Putamen (tissue), 1 donor: Measurements from ENCODE around the gene HMGXB4.

ENCODE experiments used
- DNase-seq: peaks from one replicate; pipeline ENCODE4 v3.0.0-alpha.2; 2016; ENCODE audit warnings: low spot score

HMGXB4 gene

DNA sequence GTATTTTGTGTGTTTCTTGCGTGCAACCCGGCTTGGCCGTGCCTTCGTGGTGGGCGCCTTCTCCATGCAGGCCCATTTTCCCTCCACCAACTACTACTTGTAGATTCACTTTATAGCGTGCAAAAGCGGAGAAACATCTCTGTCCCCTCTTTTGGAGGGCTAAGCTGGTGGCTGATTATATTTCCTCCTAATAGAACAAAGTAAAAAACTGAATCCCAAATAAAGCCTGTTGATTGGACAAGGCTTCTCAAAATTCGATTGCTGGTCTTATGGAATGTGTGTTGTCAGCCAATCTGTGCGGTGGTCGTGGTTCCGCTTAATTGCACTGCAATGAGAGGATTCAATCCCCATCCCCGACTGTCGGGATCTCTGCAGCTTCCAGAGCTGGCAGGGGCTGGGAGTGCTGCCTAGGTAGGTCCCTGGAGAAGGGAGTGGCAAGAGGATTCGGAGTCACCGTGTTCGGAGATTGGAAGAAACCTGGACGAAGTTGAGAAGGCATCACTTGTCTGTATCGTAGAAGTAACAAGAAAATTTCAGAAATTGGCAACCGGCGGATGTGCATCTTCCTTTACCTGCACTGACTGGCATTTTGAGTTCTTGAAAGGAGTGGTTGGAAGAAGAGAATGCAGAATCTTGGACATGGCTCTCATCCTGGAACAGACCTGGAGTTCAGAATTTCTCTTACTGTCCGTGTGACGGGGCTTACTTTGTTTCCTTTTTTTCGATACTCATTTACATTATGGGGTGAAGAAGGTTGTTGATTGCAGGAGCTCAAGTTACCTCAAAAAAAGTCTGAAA is 1.1 kb downstream of the HMGXB4 start:
- no peak for DNase-seq

- no peak for DNase-seq
Measured at GRCh38 chr22:35264986-35265385, 7.7 kb downstream of the HMGXB4 start.

GRCh38 chr22:35266277-35266676 is 9.0 kb downstream of the HMGXB4 start:
- no peak for DNase-seq

DNA sequence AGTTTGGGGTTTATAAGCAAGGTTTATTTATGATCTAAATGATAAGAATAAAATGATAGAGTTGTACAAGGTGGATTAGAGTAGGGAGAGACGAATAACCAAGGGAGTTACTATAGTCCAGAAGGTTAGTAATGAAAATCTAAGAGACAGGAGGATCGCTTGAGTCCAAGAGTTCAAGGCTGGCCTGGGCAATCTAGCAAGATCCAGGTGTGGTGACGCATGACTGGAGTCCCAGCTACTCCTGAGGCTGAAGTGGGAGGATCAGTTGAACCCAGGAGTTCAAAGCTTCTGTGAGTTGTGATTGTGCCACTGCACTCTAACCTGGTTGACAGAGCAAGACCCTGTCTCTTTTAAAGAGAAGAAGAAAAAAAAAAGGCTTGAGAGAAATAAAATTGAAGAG is 12.3 kb downstream of the HMGXB4 start:
- no peak for DNase-seq

DNA sequence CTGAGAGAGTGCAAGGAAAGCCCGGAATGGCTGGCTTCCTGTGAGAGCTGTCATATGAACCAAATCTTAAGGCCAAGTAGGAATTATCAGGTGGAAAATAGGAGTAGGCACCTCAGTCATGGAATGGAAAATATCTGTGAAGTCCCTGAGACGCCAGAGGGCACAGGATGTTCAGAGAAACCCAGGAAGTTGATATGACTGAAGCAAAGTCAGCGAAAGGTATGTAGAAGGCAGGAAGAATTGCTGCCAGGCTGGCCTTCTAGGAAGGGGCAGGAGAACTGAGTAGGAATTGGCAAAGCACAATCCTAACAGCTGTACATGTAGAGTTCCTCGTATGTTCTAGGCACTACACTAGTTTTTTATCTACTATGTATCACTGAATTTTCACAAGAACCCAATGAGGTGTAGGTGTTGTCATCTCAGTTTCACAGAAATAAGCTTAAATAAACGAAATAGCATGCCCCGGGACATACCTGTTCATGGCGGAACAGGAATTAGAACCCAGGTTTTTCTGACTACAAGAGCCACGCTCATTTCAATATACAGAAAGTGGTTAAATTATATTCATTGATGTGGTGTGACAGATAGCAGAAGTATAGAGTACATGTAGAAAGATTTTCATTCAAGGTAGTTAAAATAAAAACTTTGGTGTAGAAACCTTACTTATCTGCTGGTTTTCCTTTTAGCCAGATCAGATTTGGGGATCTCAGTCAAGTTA is 17.0 kb downstream of the HMGXB4 start:
- DNase-seq: no peak

DNA sequence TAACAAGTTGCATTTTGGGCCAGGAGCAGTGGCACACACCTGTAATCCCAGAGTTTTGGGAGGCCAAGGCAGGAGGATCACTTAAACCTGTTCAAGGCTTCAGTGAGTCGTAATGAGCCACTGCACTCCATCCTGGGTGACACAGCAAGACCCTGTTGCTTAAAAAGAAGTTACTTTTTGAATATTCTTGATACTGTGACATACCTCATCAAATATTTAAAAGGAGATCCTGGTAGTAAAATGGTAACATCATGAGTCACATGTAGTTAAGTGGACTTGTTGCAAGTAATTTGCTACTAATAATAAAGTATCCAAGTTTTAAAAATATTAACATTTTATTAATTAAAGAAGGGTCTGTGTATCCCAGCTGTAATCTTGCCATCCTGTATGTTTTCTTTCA is 18.3 kb downstream of the HMGXB4 start:
- DNase-seq: no peak

- peak; percentile 26 for DNase-seq
Measured at GRCh38 chr22:35276019-35276418, 18.7 kb downstream of the HMGXB4 start.

DNA sequence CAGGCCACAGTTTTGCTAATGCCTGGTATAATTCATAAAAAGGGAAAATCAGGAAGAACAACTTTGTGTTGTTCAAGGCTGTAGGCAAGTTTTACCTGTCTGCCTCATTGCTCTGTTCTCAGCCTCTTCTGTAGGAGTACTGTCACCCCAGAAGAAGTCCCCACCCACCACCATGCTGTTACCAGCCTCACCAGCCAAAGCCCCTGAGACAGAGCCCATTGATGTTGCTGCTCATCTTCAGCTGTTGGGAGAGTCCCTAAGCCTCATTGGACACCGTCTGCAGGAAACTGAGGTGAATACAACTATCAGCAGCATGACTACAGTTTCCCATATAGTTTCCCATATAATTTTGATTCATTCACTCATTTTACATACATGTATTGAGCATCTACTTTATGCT is 30.8 kb downstream of the HMGXB4 start:
- no peak for DNase-seq

DNA sequence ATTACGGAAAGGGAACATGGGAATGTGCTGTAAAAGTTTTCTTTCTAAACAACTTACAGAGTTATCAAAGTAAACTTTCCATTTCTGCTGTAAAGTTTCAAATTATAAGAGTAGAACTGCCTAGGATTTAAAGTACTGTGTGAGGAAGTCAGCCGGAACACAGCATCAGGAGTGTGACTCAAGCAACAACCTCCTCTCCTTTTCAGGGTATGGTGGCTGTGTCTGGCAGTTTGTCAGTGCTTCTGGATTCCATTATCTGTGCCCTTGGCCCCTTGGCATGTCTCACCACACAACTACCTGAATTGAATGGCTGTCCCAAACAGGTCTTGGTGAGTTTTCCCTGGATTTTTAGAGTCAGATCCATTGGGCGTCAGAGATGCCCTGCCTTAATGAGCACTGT is 35.5 kb downstream of the HMGXB4 start:
- DNase-seq: no peak

DNA sequence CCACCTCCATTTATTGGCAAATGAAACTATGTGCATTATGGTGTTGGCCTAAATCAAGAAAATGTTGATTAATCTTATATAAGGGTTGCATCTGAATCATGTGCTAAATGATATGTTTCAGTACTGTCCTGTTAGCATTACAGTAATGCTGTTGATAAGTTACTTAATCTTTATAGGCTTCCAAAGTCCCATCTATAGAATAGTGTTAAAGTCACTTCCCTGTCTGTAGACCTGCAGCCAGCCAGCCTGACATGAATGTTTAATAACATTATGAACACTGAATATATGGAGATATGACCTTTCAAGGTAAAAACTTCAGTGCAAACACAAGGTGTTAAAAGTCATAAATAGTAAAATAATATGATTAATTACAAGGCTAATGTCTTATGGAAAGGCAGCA is 38.8 kb downstream of the HMGXB4 start:
- no peak for DNase-seq

- no peak for DNase-seq
Measured at GRCh38 chr22:35299217-35299672, 42.0 kb downstream of the HMGXB4 start.

DNA sequence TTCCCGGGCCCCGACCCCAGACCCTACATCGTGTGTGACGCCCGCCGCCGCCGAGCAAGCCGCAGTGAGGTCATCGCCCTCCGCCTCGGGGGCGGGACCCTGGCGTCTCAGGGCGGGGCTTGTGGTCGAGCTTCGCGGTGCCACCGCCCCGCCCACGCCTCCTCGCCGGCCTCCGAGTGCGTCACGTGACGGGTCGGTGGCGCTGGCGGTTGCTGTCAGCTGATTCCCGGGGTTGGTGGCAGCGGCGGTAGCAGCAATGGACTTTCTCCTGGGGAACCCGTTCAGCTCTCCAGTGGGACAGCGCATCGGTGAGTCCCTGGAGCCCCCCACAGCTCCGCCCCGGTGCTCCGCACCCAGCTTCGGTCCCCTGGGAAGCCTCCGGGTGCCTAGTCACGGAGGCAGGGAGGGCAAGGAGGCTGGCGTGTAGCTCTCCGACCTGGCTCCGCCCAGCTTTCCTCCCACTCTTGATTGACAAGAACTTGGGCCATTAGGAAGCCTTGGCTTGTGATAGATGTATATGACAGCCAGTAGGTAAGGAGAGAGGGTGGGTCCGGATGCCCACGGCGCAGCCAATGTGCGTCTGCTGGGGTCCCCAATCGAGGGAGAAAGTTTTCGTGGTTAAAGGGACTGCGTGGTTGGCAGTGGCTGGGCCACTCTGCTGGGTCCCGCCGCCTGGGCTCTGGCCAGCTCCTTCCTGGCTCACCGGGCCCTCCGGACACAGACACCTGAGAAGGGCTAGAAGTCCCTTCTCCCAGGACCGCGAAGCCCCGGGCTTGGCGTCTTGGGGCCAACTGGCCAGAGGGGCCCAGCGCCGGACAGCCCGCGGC is 42.6 kb downstream of the HMGXB4 start, which contains the start of gene TOM1:
Gene TOM1, plus strand, starts transcription at position 222 of the 827 bp plus-strand sequence. Its CDS starts 35 bp downstream, at position 257.
- DNase-seq: peak; percentile 98

DNA sequence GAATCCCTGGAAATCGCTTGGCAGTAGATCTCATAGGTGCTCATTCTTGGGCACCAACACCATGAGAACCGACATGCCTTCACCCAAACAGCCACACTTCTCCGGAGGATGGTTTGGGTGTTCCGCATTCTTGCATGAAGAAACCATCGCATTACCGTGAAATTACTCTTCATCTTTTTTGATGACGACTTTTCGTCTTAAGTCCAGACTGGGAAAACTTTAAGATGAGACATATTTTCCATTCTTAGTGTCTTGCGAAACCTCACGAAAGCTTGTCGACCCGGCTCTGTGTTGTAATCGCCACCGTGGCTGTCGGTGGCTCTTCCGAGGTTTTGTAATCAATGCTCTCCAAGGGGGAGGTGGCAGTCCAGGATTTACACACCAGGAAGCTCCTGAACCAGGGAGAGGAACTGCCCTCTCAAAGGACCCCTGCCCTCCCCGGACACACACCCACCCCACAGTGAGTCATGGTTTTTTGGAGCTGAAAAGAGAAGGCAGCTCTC is 44.1 kb downstream of the HMGXB4 start:
- no peak for DNase-seq

DNA sequence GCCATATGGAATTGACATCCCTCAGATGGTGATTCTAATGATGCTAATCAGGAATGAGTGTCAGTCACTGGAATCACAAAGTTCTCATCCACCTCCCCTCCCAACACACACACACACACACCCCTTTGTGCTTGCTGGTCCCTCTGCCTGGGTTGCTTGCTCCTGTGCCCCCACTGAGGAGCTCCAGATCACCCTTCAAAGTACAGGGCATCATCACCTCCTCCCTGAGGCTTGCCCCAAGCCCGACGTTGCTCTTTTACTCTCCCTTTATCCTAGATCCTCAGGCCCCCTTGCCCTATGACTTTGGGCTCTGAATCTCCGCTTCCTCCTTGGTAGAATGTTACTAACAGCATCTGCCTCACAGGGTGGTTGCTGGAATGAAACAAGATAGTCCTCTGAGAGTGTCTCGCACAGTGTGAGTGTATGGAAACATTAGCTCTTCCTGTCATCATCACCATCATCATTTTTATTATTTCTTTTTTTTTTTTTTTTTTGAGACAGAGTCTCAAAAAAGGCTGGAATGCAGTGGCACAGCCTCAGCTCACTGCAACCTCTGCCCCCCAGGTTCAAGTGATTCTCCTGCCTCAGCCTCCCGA is 45.8 kb downstream of the HMGXB4 start:
- no peak for DNase-seq

DNA sequence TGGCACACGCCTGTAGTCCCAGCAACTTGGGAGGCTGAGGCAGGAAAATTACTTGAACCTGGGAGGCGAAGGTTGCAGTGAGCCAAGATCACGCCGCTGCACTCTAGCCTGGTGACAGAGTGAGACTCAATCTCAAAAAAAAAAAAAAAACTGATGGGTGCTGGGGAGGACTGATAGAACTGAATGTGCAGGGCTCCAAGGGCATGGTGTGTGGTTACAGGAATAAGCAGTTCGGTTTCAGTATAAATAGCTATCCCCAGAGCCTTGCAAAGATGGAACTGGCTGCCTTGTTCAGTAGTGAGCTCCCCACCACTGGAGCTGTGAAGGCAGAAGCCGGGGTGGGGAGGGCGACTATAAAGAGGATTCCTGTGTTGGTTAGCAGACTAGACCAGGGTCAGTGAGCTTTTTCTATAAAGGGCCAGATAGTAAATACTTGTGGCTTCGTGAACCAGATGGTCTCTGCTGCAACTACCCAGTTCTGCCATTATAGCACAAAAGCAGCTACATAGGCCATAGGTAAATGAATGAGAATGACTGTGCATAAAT is 48.3 kb downstream of the HMGXB4 start:
- no peak for DNase-seq

DNA sequence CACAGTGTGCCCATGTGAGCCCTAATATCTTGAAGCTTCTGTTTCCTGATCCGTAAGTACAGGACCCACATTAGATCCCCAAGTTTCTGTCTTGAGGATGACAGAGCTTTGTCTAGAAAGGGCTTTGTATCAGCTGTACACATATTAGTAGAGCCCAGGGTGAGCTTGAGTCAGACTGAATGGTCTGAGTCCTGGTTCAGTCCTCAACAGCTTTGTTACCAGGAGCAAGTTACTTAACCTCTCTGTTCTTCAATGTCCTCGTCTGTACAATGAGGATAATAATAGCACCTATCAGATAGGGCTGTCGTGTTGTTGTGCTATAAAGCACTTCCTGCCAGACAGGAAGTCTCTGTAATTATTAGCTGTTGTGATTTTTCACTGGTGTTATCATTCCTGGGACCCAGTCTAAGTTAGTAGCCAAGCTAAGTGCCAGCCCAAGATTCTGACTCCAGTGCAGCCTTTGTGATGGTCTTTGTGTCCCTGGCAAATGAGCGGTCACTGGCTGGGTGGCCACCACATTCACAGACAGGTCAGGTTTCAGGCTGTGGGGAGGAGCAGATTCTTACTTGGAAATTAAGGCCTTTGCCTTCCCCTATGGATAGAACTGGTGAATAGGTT is 49.2 kb downstream of the HMGXB4 start:
- no peak for DNase-seq

- DNase-seq: no peak
Measured at GRCh38 chr22:35307372-35307771, 50.1 kb downstream of the HMGXB4 start.

GRCh38 chr22:35307892-35308291 is 50.6 kb downstream of the HMGXB4 start:
- DNase-seq: no peak

DNA sequence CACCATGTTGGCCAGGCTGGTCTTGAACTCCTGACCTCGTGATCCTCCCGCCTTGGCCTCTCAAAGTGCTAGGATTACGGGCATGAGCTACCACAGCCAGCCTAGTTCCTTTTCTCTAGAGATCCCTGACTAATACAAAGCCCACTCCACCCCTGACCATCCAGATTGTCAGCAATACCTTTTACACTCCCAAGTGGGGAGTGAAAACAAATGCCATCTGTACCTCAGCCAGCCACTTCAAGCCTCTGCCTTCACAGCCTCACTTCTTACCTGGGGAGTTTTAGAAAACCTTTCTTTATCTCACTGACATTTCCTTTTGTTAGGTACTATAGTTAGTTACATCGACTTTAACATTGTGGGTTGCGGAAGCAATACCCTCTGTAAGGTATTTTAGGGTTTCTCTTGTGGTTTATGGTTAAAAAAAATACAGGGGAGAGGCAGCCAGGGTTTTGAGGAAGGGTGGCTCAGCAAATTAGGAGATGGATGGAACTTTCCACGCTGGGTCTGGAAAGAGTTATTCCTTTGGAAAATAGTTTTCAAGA is 51.3 kb downstream of the HMGXB4 start:
- DNase-seq: no peak
